Epidermal melanocyte (primary cell): Measurements from ENCODE around the gene ARL5C.

Experiments used
- DNase-seq: peaks from one replicate; pipeline ENCODE4 v3.0.0; 2011; ENCODE audit warnings: low spot score; ENCODE audit not compliant: insufficient read length

Gene ARL5C, protein sequence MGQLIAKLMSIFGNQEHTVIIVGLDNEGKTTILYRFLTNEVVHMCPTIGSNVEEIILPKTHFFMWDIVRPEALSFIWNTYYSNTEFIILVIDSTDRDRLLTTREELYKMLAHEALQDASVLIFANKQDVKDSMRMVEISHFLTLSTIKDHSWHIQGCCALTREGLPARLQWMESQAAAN

DNA sequence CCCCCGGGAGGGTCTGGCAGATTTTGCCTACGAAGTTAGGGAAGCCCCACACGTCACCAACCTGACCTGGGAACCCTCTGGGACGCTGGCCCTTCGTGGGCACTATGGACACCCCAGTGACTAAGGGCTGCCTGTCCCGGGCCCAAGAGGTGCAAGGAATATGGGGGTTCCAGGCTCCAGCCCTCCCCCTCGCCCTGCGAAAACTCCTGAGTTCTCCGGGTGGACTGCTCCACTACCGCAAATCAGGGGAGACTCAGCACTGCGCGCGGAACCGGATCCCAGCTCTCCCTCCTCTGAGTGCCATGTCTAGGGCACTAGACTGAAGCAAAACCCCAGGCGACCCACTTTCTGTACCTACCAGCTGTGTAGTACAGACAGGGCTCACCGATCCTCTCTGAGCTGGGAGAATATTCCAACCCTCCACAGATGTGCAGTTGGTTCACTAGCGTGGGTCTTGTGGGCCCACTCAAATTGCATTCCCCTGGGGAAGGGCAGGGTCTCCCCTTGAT lies at the start of gene ARL5C:
Gene ARL5C, minus strand, starts transcription at position 321 of the 509 bp plus-strand sequence. CDS start 401 bp downstream, outside the sequence.
- no peak for DNase-seq

DNA sequence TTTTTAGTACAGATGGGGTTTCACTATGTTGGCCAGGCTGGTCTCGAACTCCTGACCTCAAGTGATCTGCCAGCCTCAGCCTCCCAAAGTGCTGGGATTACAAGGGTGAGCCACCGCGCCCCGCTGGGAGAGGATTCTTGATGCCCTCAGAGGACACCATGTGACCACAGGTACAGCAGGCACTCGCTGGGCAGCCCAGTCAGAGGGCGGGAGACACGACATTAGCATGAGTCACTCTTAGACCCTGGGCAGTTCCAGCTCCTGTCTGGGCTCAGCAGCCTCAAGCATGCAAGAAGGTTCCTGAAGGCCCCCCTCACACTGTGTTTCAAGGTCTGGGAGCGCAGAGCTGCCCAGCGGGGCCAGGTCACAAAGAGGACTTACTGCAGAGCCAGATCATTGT lies 47.9 kb upstream of the ARL5C start:
- DNase-seq: no peak

DNA sequence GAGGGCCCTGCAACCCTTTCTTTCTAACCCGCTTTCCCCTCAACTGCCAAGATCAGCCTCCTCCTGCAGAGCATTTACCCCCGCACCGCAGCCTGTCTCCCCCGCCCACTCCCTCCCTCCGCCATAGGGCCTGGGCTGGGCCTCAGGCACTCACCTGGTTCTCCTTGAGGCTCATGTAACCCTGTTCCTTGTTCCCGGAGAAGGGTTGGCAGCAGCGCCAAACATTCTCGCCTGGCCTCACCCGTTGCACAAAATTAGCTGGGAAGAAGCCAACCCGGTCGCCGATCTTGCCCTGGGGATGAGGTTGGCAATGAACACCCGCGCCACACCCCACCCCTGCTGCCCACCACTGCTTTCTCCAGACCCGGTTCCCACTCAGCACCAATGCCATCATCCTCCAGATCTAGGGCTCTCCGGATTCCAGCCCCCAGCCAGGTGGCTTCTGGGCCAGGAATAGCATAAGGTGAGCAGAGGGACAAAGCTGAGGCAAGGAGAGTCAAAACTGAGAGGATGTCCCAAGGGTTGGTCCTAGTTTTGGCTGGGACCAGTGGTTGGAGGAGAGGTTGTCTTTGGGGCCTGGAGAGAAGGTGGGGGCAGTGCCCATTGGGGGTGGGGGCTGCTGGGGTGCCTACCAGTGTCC lies 47.0 kb upstream of the ARL5C start:
- DNase-seq: no peak

DNA sequence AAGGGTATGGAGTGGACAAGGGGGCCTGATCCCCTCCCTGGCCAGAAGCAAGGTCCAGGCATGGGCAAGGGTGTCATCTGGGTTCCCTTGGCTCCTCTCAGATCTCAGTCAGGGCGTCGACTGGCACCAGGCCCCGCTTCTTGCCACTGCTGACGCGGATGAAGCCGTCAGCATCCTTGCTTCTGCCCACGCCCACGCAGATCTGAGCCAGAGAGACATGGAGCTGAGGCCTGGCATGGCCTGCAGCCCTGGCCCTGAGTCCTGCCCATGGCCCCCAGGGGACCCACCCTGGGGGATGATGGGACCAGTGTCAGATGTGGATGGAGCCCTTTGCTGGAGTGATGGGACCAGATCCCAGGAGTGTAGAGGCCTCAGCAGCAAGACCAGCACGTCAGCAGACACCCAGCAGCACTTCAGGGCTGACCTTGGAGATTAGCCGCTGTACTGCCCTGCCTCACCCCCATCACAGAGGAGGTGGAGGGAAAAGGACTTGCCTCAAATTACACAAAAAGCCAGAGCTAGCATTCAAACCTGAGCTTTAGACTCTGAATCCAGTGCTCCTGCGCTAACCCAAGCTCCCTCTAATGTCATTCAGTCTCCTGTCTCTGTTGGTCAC lies 46.3 kb upstream of the ARL5C start:
- DNase-seq: no peak

DNA sequence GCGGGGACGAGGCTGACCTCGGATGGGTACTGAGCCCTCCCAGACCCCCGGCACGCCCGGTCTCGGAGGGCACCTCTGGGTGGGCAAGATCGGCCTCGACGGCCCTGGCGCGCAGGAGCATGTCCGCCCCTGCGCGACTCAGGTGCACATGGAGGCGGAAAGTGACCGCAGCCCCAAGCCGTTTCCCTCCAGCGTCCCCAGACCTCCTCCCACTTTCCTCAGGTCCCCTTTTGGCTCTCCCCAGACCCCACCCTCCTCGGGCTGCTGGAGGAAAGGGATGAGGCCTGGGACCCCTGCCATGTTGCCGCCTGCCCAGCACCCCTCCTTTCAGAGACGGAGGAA lies 44.1 kb upstream of the ARL5C start:
- DNase-seq: no peak

DNA sequence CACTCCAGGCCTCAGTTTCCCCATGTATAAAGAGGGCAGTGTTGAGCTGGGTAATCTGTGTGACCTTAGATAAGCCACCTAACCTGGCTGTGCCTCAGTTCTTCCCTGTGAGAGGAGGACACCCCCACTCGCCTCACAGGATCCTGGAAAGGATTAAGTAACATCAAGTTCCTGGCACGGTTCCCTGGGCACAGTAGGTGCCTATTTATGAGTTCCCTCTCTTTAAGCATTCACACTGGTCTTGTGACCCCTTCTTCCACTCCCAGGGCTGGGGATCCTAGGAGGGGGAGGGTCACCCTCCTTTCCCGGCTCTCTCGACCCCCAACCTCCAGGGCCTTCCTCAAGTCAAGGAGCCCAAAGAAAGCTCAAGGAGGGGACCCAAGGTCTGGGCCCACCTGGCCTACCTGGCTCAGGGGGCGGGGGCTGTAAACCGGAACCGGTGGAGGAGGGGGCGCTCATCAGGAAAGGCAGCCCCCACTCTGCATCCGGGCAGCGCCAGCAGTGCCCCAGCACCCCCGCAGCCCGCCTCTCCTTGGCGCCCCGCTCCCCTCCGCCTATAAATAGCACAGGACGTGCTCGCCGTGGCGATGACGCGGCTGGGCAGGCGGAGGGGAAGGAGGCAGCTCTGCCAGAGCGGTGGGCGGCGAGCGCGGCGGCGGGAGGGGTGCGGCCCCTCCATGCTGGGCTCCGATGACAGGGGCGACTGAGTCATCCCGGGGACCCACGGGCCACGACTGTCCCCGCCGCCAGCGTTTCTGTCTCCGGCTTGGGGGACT lies 43.5 kb upstream of the ARL5C start:
- DNase-seq: no peak

DNA sequence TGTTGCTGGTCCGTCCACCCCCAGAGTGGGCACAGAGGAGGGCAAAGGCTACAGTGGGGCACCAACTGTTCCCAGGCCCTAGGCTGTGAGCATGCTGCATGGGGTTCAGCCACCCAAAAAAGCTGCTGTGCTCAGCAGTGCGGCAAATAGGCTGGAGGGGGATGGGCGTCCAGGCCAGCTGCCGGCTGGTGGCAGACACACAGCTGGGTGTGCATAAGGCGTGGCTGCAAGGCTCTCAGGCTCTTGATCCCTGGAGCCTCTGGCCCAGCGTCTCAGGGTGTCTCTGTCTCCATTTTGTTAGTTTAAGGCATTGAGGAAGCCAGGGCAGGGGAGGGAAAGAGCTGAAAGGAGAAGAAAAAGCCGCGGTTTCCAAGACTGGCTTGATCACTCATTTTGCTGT lies 42.9 kb upstream of the ARL5C start:
- no peak for DNase-seq

DNA sequence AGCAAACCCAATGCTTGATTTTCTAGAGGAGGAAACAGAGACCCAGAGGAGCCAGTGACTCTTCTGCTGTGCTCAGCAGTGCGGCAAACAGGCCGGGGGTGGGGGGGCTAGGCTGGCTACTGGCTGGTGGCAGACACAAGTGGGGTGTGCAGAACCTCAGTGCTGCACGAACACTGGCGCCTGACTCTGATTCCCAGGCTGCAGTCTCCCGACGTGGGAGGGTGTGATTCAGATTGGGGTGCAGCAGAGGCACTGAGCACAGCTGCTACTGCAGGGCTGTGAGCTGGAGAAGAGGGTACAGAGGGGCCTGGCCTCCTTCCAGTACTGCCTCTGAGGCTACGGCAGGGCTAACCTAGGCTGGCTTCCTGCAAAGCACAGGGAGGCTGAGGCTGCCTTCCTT lies 42.2 kb upstream of the ARL5C start:
- DNase-seq: no peak

DNA sequence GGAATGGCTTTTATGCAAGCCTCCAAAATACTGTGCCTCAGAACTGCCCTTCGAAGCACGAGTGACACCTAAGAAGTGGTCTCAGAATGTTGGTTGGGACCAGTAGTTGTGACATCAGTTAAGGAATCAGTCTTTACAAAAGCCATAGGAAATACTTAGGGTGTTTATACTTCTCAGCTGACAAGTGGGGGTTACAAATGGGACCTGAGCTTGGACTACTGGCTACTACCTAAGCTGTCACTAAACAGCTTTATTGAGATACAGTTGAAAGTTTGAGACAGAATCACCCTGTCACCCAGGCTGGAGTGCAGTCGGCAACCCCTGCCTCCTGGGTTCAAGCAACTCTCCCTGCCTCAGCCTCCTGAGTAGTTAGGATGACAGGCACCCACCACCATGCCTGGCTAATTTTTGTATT lies 39.2 kb upstream of the ARL5C start:
- no peak for DNase-seq

DNA sequence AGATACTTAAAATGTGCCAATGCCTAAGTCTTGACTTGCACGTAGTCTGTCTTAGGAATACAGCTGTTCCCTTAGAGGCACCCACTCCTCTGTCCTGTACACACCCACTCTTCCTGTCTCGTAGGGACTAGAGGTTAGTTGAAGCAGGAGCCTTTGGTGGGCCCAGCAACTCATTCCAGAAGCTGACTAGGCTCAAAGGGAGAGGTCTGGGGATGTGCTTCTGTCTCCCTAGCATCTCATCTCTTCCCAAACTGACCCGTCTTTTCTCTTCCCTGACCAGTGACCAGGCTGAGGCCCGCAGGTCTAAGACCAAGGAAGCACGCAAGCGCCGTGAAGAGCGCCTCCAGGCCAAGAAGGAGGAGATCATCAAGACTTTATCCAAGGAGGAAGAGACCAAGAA lies 38.3 kb upstream of the ARL5C start:
- DNase-seq: no peak

DNA sequence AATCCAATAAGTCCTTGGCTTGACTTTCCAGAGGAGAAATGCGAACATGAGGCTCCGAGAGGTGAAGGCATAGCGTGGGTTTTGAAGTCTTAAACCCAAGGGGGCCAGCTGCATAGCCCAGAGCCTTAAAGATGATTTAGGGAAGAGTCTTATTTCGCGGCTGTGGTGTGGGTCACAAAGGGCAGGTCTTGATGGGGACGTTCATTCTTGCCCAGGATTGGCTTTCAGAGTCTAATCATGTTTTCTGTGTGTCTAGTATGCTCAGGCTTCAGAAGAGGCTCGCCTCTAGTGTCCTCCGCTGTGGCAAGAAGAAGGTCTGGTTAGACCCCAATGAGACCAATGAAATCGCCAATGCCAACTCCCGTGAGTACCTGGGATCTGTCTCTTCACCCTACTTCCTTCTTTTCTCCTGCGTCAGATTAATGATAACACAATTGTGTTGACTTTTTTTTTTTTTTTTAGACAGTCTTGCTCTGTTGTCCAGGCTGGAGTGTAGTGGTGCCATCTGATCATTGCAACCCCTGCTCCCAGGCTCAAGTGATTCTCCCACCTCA lies 35.1 kb upstream of the ARL5C start:
- DNase-seq: no peak

DNA sequence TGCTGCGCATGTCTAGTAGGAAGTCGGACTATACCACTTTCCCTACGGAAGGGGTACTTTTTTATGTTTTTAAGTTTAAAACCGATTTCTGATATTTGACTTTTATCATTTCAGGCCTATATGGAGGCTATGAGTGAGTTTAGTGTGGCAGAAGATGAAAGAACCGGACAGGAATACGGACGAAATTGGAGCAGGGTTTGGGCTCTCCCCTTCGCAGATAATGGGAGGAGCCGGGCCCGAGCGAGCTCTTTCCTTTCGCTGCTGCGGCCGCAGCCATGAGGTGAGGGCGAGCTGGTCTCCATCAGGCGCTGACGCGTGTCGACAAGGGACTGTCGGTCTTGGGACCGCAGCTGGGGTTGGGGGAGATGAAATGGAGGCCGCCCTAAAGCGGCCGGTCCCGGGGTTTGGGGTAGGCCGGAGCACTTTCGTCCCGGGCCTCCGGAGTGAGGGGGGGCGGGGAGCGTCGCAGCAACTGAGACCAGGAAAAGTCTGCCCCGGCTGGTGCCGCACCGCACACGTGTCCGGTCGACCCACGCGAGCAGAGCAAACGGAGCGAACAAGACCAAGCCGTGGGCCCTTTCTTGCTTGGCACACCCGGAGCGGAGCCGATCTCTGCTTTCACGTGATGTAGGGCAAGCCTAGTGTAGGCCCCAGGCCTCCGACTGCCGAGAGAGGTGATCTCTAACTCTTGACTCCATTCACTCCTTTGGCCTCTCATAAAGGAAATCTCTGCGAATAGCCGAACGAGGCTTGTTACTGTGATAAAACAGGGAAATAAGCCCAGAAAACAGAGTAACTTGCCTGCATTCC lies 34.3 kb upstream of the ARL5C start, which contains the start of gene RPL19:
Gene RPL19, plus strand, starts transcription at position 214 of the 810 bp plus-strand sequence. Its CDS starts 62 bp downstream, at position 276.
- DNase-seq: peak; percentile 88

DNA sequence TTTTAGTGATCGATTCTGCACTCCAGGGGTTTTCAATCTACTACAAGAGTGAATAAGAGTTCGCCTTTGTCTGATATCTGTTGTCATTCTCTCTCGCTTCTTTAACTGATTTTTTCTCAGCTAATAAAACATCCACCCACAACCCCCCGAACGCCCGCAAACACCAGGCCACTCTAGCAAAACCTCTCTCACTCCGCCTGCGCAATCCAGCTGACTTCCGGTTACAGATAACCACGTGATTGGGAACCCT lies 33.8 kb upstream of the ARL5C start:
- peak; percentile 99 for DNase-seq

DNA sequence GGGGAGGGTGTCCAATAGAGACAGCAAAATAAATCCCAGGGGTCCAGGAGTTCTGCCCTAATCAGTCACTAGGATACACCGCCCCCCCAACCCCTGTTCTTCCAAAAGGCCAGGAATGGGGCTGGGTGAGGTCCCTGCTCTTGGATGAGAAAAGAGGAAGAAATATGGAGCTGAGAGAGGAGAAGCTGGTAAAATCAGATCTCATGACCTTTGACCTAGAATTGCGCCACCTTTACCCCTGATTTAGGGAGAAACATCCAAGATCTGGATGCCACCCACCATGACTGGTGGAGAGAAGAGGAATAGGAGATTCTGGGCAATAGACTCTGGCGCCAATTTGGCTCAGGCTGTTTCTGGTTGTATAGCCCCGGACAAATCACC lies 32.2 kb upstream of the ARL5C start:
- no peak for DNase-seq

DNA sequence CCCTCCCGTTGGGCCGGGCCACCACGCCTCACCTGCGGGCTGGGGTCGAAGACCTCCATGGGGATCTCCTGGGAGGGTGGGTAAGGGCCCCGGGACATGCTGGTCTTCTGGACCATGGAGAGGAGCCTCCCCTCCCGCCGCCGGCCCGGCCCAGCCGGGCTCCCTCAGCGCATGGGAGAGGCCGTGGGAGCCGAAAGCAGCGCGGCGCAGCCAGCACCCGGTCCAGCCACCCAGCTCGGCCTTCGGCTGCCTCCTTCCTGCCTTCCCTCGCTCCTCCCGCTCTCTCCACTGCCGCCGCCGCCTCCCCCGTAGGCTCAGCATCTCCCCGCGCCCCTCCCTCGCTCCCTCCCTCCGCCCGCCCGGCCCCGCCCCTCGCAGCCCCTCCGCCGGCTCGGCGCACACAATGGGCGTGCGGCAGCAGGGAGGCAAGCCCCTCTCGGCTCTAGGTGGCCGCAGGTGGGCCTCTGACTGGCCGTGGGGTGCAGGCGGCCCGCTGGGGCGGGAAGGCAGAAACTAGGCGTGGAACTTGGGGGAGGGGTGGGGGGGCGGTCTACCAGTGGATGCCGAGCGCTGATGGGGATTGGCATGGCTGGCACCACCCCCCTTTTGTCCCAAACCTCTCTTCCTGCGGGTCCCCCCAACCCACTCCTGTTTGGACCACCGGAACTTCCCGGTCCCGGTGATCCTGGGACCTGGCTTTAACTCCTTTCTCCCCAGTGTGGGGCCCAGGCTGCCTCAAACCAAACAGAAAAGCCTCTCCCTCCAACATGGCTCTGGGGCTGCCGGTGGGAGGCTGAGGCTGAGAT lies 31.6 kb upstream of the ARL5C start, which contains the start of gene CACNB1:
Gene CACNB1, minus strand, starts transcription at position 290 of the 806 bp plus-strand sequence. Its CDS starts 174 bp downstream, at position 116.
- peak; percentile 92 for DNase-seq

DNA sequence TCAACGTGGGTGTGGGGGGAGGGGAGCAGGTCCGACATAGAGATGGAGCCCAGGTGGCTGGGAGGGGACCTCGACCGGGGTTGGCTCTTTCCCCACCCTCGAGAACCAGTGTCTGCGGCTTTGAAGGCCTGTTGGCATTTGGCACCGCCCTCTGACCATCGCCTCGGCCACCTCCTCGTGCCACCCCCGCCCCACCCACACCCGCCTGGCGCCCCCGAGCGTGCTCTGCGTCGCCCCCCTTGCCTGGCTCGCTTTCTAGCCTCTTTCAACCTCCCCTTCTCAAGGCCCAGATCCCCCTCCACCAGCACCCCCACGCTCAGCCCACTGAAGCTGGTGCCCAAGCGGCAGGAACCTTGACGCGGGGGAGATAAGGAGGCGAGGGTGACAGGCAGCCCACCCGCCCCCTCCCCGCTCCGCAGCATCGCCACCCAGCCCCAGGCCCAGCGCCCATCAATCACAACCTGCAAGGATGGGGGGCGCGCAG lies 30.9 kb upstream of the ARL5C start:
- no peak for DNase-seq

DNA sequence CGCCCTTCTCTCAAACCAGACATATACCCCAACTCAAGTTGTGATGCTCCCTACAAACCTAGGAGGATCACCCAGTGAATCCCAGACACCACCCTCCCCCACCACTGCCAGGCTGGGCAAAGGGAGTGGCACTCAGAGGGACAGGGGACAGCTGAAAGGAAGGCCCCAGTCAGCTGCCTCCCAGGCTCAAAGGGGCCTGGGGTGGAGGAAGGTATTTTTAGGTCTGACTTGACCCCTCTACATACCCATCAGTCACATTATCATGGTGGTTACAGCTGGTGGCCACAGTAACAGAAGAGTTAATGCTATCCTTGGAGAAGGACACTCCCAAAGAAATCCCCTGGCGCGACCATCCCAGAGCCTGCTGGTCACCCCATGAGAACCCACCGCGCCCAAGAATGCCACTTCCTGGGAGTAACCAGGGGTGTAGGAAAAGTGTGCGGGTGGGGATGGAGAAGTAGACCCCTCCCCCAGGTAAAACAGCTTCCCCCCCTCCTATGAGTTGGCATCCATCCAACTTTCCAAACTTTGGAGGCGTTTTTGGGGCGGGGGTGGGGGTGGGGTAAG lies 30.4 kb upstream of the ARL5C start:
- peak; percentile 17 for DNase-seq

DNA sequence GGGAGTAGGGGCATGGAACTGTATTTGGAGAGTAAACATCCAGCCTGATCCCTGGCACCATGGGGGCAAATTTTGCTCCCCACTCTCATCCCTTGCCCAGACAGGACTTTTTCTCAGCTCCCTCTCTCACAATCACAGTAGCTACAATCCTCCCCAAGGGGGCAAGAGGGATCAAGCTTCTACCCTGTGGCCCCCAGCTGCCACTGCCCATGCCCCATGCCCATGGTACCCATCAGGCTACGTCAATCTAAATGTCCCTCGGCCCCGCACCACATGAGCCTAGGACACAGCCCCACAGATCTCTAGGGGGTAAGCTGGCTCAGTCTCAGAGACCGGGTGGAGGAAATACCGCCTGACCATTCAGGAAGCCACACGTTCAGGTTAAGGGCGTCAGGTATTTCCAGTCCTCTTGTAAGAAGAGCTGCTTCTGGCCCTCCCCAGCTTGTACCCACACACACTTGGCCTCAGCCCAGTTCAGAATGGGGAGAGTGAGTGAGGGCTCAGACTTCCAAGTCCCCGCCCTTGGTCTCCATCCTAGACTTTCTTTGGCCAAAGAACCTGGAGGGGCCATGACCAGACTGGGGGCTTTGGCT lies 29.7 kb upstream of the ARL5C start:
- DNase-seq: peak; percentile 13

DNA sequence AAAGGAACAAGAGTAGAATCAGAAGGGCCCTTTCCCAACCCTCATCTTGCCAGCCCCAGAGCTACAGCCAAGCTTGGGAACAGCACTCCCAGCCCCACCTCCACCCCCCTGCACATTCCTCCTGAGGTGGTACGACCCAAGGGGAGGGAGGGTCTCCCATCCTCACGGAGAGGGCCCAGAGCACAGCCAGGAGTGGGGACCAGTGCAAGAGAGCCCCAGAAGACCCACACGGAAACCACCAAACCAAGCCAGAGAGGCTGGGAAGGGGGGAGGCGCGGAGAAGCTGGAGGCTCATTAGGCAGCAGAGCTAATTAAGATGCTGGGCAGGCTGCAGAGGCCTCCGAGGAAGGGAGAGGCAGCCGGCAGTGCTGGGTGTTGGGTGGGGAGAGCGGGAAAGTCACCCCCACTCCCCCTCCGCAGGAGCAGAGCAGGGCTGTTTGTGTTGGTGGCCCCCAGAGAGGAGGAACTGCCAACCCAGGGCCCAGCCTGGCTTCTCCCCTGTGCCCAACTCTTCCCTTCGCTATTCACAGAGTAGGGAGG lies 29.1 kb upstream of the ARL5C start:
- peak; percentile 13 for DNase-seq
